A549 (cell line): ENCODE data around the gene DYNC1LI2.

Experiments used
- CTCF ChIP-seq: fragments of >200 bp; sonication (Bioruptor Twin); formaldehyde crosslinking; IDR thresholded peaks from 3 replicates; pipeline ENCODE4 v1.5.1; 2016
- REST ChIP-seq: fragments of 200-600 bp; sonication (generic); IDR thresholded peaks from 2 replicates; pipeline ENCODE4 v1.6.1; 2016; ENCODE audit warnings: antibody characterized with exemption, mild to moderate bottlenecking, moderate library complexity

GRCh38 chr16:66776457-66776856 lies 25.0 kb upstream of the DYNC1LI2 start:
- TF ChIP-seq REST: no peak
- TF ChIP-seq CTCF: no peak
